ENCODE measurements around the gene KRT33B.

- TF ChIP-seq CTCF (optimal IDR thresholded peaks at IDR 0.05 in 1 of 3, IDR thresholded peaks at IDR 0.05 in 1 of 3, conservative IDR thresholded peaks at IDR 0.05 in 1 of 3; ENCODE audit: extremely low read depth in 1 of 3, insufficient read depth in 2 of 3, low read length in 3 of 3) (no peak), EZH2 (IDR thresholded peaks at IDR 0.05; ENCODE audit: low read length) (no peak)
Observed at GRCh38 chr17:41387670-41388069, 18.1 kb upstream of the KRT33B start.
